GM18511 (cell line): ENCODE data around the gene NAPSA.
"Not testable (repeated sequence)": the region's sequence is repeated elsewhere in the genome, so short reads cannot be mapped to it uniquely, and the experiment has no call there.

Experiments
- ATAC-seq: cut with Tn5 transposase; IDR thresholded peaks from one replicate; pipeline ENCODE4 v1.9.1; 2021; ENCODE audit warnings: mild to moderate bottlenecking, moderate library complexity; ENCODE audit not compliant: unreplicated experiment

The NAPSA gene

DNA sequence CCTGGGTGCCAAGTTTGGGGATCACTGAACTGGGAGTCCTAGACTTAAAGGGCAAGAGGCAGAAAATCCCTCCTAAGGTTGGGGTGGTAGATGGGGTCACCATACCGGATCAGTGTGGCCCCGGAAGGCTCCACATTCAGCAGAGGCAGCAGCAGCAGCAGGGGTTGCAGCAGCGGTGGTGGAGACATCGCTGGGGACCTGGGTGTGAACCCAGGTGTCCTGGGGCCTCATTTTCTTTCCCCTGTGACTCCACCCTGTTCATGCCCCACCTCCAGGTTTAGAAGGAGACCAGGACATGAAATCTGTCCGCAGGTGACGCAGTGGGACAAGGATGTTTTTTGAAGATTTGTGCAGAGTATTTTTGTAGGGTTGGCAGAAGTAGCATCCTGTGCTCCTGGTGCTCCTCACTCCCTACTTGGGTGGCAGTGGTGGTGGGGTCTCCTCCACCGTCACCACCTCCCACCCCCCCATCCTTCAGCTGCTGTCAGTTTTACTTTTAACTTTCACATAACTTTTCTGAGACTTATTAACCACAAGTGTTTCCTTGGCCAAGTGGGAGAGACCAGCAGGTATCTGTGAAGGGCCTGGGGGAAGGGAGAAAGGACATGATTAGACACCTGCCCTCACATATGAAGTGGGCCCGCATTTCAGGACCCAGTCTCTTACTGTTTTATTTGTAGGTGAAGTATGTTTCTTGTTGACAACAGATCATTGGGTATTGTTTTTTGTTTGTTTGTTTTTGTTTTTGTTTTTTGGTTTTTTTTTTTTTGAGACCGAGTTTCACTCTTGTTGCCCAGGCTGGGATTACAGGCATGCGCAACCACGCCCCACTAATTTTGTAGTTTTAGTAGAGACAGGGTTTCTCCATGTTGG, at the start of gene NAPSA:
TSS of gene NAPSA (minus strand) at position 206 of the 873 bp plus-strand sequence. CDS start at position 188, 18 bp downstream.
- ATAC-seq: no peak

DNA sequence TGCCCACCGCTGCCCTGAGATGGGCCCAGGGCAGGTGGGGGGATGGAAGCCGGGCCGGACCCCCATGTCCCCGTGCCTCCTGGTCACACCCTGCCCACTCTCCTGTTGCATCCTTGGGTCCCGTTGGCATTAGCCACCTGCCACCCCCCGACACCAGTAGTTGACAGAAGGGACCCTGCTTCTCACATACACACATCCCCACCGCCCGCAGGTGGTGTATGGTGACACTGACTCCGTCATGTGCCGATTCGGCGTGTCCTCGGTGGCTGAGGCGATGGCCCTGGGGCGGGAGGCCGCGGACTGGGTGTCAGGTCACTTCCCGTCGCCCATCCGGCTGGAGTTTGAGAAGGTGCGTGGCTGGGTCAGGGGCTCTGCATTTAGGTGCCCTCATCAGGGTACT, 48.1 kb upstream of the NAPSA start:
- ATAC-seq: no peak

- ATAC-seq: no peak
Observed at GRCh38 chr19:50413096-50413495, 47.7 kb upstream of the NAPSA start.

GRCh38 chr19:50412419-50412818, 47.0 kb upstream of the NAPSA start:
- no peak for ATAC-seq

DNA sequence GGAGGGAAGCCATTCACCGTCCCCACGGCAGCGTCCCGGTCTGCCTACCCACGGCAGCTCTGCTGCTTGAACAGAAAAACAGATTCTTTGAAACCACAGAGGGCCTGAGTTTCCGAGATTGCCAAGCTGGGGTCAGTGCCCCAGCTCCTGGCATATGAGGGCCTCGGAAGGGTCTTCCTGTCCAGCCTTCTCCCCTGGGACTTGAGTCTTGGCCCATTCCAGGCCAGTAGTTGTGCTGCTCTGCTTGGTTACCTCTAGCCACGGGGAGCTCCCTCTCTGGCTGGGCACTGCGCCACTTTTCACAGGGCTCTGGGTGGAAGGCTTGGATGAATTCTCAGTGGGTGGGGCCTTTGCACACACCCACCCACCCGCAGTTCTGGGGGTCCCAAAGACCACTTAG, 44.7 kb upstream of the NAPSA start:
- no peak for ATAC-seq

GRCh38 chr19:50409347-50409746, 43.9 kb upstream of the NAPSA start:
- ATAC-seq: no peak

DNA sequence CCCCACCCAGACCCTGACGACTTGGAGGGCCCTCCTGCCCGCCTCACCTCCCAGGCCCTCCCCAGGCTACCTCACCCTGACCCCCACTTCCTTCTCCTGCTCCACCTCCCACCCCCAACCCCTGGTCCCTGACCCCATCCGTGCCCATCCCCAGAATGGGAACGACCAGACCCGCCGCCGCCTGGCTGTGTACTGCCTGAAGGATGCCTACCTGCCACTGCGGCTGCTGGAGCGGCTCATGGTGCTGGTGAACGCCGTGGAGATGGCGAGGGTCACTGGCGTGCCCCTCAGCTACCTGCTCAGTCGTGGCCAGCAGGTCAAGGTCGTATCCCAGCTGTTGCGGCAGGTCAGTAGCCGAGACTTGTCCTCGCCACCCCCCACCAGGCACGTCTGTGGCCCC, 41.4 kb upstream of the NAPSA start:
- ATAC-seq: no peak

DNA sequence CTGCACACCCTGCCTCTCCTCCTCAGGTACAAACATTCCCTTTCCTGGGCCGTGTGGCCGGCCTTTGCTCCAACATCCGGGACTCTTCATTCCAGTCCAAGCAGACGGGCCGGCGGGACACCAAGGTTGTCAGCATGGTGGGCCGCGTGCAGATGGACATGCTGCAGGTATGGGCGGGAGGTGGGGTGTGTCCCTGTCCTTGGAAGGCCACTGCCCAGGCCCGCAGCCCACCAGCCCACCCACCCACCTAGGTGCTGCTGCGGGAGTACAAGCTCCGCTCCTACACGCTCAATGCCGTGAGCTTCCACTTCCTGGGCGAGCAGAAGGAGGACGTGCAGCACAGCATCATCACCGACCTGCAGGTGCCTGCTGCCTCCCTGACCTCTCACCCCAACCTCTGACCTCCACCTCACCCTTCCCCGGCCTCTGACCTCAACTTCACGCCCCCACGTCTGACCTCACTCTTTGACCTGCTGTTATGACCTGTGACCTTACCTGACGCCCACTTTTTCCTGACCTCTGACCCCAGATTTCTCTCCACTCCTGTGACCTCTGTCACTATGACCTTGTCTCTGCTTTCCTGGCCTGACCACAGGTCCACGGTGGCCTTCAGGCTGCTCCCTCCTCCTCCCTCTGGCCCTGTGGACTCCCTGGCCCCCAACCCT, 40.8 kb upstream of the NAPSA start:
- no peak for ATAC-seq

DNA sequence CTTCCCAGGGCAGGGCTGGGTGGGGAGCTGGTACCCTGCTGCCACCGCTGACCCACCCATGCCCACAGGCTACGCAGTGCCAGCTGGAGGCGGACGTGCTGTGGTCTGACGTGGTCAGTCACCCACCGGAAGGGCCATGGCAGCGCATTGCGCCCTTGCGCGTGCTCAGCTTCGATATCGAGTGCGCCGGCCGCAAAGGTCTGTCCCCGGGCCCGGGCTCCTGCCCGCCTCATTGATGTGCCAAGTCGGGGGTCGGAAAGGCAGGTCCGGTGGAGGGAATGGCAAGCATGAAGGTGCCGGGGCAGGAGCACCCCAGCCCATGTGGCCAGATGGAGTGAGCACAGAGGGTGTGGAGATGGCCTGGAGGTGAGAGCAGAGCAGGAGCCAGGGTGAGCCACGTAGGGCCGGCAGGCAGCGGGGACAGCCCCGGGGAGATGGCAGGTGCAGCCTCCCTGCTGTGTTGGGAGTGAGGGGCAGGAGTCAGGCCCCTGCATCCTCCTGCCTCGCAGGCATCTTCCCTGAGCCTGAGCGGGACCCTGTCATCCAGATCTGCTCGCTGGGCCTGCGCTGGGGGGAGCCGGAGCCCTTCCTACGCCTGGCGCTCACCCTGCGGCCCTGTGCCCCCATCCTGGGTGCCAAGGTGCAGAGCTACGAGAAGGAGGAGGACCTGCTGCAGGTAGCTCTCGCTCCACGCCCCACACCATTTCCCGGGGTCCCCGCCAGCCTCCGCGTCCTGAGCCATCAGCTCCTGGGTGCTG, 37.3 kb upstream of the NAPSA start:
- no peak for ATAC-seq

GRCh38 chr19:50401605-50402450, 36.4 kb upstream of the NAPSA start:
- ATAC-seq: no peak

- ATAC-seq: no peak
Observed at GRCh38 chr19:50399368-50399745, 33.9 kb upstream of the NAPSA start.

GRCh38 chr19:50398675-50399367, 33.4 kb upstream of the NAPSA start:
- ATAC-seq: no peak

DNA sequence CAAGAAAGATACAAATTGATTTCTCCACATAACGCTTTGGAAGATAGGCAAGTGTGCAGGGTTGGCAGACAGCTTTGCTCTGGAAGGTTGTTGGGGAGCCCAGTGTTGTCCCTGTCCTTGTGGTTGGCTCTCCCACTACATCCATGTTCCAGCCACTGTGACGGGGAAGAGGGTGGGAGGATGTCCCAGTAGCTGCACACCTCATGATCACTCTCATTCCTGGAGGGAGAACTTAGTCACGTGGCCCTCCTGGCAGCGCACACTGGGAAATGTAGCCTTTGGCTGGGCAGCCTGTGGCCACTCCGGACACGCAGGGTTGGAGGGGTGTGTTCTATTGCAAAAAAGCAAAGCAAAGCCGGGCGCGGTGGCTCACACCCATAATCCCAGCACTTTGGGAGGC, 28.6 kb upstream of the NAPSA start:
- ATAC-seq: no peak

DNA sequence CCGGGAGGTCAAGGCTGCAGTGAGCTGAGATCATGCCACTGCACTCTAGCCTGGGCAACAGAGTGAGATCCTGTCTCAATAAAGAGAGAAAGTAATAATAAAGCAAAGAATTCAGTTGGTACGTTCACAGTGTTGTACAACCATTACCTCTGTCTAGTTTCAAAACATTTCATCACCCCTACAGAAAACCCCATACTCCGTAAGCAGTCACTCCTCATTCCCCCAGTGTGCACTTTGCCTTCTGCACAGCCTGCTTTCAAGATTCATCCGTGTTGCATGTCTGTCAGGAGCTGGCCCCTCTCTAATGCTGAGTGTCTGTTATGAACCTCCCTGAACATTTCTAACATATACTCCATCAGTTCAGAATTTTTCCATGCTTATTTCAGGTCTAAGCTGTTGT, 28.1 kb upstream of the NAPSA start:
- no peak for ATAC-seq

GRCh38 chr19:50392759-50393158, 27.3 kb upstream of the NAPSA start:
- no peak for ATAC-seq

DNA sequence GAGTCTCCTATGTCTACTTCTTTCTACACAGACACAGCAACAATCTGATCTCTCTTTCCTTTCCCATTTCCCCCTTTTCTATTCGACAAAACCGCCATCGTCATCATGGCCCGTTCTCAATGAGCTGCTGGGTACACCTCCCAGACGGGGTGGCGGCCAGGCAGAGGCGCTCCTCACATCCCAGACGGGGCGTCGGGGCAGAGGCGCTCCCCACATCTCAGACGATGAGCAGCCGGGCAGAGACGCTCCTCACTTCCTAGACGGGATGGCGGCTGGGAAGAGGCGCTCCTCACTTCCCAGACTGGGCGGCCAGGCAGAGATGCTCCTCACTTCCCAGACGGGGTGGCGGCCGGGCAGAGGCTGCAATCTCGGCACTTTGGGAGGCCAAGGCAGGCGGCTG, 25.5 kb upstream of the NAPSA start:
- ATAC-seq: not testable (repeated sequence)

GRCh38 chr19:50390295-50390694, 24.9 kb upstream of the NAPSA start:
- not testable (repeated sequence) for ATAC-seq

GRCh38 chr19:50387868-50388245, 22.4 kb upstream of the NAPSA start:
- ATAC-seq: no peak

DNA sequence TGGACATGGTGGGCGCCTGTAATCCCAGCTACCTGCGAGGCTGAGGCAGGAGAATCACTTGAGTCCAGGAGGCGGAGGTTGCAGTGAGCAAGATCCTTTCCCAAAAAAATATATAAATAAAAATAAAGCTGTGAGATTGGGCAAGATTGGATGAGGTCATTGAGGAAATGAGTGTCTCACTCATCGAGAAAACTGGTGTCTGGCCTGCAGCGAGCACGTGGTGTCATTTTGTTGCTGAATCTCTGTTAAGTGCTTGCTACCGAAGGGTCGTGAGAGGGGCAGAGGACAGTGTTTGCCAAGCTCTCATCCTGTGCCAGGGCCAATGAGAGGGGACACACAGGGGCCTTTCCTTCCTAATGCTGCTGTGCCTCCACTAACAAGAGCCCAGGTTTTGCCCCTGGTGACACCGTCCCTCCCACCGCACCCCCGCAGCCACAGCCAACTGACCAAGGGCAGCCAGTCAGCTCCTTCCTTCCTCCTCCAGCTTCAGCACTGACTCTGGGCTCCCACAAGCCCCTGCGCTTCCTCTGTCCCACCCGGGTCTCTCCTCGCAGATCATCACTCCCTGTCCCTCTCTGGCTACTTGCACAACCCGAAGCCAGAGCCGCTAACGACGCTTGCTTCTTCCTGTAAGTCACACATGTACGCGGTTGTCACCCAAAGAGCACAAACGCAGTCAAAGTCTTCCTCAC, 21.9 kb upstream of the NAPSA start:
- no peak for ATAC-seq
